ENCODE data around the gene AADACL4. TPM values are rescaled to one million over a fixed set of nuclear protein-coding genes. Genes with fewer than 3 reads are reported as not detected.

The AADACL4 gene
- total and polyA plus RNA-seq, 9 of the 15 experiments (the other 6 are each of a cell fraction or from before 2014, with no cell fraction given) = not detected

- TF ChIP-seq ZBTB40 (IDR thresholded peaks at IDR 0.05) (peak; percentile 62), ZBTB40 (CRISPR knock-in tag; IDR thresholded peaks at IDR 0.05) (no peak), CEBPB (tag; IDR thresholded peaks at IDR 0.05) (no peak), NFE2L1 (tag; IDR thresholded peaks at IDR 0.05; ENCODE audit: borderline replicate concordance, low read depth) (no peak), GTF2E2 (tag; IDR thresholded peaks at IDR 0.05) (no peak; the same call in 1 of the 2 replicates), SMAD4 (CRISPR knock-in tag; conservative IDR thresholded peaks at IDR 0.05) (peak; percentile 27; the same call in 1 of the 2 replicates), KAT7 (CRISPR knock-in tag; IDR thresholded peaks at IDR 0.05; ENCODE audit: borderline replicate concordance) (no peak; the same call in 1 of the 2 replicates), BRF2 (IDR thresholded peaks at IDR 0.05; ENCODE audit: borderline replicate concordance, insufficient read depth, insufficient read length) (no peak), ZEB2 (IDR thresholded peaks at IDR 0.05) (0 out of 2 replicates have a peak, but pooled peaks have one; percentile 17), ZNF699 (CRISPR knock-in tag; IDR thresholded peaks at IDR 0.05; ENCODE audit: insufficient replicate concordance) (no peak), MCM3 (IDR thresholded peaks at IDR 0.05) (no peak), RB1 (IDR thresholded peaks at IDR 0.05; ENCODE audit: low read depth) (peak; percentile 54; the same call in 1 of the 2 replicates), HIVEP1 (CRISPR knock-in tag; IDR thresholded peaks at IDR 0.05) (no peak), ZNF764 (CRISPR knock-in tag; IDR thresholded peaks at IDR 0.05; ENCODE audit: low read depth) (no peak)
Observed at GRCh38 chr1:12657060-12657884, 13.4 kb downstream of the AADACL4 start (continued).

Measured in K562 (cell line).